GM15510 (cell line): ENCODE measurements around the gene HES3.
A peak's percentile ranks its signal among the peaks of the same experiment; 100 is the strongest.

Experiments
- POLR2A ChIP-seq: IDR thresholded peaks from 3 replicates; pipeline ENCODE4 v1.6.1; 2011; ENCODE audit warnings: borderline replicate concordance; ENCODE audit not compliant: insufficient read length; ENCODE audit errors: extremely low read depth

HES3 gene

GRCh38 chr1:6243993-6244392, at the start of gene HES3:
Gene HES3 (plus strand): TSS chr1:6244179. CDS start chr1:6244366, 187 bp downstream.
- no peak for TF ChIP-seq POLR2A

- no peak for TF ChIP-seq POLR2A
Measured at GRCh38 chr1:6197746-6198427, 46.1 kb upstream of the HES3 start.

- TF ChIP-seq POLR2A: no peak
Measured at GRCh38 chr1:6198646-6199297, 45.2 kb upstream of the HES3 start.

GRCh38 chr1:6199298-6200187, 44.4 kb upstream of the HES3 start, which contains the start of gene RPL22:
Gene RPL22 (minus strand): TSS chr1:6199595. CDS start chr1:6199573, 22 bp downstream.
- TF ChIP-seq POLR2A: peak; percentile 93

- no peak for TF ChIP-seq POLR2A
Measured at GRCh38 chr1:6200188-6200809, 43.7 kb upstream of the HES3 start.

GRCh38 chr1:6202256-6202655, 41.7 kb upstream of the HES3 start:
- no peak for TF ChIP-seq POLR2A

GRCh38 chr1:6205849-6206519, 38.0 kb upstream of the HES3 start, which contains the start of gene RNF207:
Gene RNF207 (plus strand): TSS chr1:6206119. CDS start chr1:6206536, 417 bp downstream.
- peak; percentile 65 for TF ChIP-seq POLR2A

GRCh38 chr1:6206520-6206855, 37.5 kb upstream of the HES3 start:
- TF ChIP-seq POLR2A: no peak

GRCh38 chr1:6207075-6207885, 36.7 kb upstream of the HES3 start:
- TF ChIP-seq POLR2A: no peak

GRCh38 chr1:6207921-6208320, 36.1 kb upstream of the HES3 start:
- no peak for TF ChIP-seq POLR2A

GRCh38 chr1:6208723-6209660, 35.0 kb upstream of the HES3 start:
- no peak for TF ChIP-seq POLR2A
